Ishikawa (cell line): ENCODE results near the gene B4GALNT3.

Experiments
- EGR1 ChIP-seq: IDR thresholded peaks from 2 replicates; pipeline ENCODE4 v1.6.1; 2012
- TAF1 ChIP-seq: IDR thresholded peaks from 2 replicates; pipeline ENCODE4 v1.6.1; 2012; ENCODE audit warnings: low read depth, mild to moderate bottlenecking
- TF ChIP-seq, protein P1 (sequence below): IDR thresholded peaks from 2 replicates; pipeline ENCODE4 v1.6.1; 2012

- TF ChIP-seq EGR1 (no peak), TAF1 (no peak)
- TF ChIP-seq, protein P1, sequence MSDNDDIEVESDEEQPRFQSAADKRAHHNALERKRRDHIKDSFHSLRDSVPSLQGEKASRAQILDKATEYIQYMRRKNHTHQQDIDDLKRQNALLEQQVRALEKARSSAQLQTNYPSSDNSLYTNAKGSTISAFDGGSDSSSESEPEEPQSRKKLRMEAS, result no peak
Measured at GRCh38 chr12:522692-523378, 63.1 kb downstream of the B4GALNT3 start.
